ENCODE data around the gene TNFSF9. TPM values are rescaled to one million over a fixed set of nuclear protein-coding genes. Genes with fewer than 3 reads are reported as not detected.
"Not testable (repeated sequence)": the region's sequence is repeated elsewhere in the genome, so short reads cannot be mapped to it uniquely, and the experiment has no call there.

The TNFSF9 gene
- total and polyA plus RNA-seq, 4 donors, result 0.08 to 0.12 TPM; not detected in 2

- H3K27ac ChIP-seq (ENCODE audit: low read depth in 1 of 2, low read length in 2 of 2), result no peak overlapping the region
- H3K36me3 ChIP-seq (ENCODE audit: control insufficient read depth in 4 of 4, insufficient read depth in 3 of 4, low read depth in 1 of 4, low read length in 3 of 4), result no peaks in the 10 kb centered on the region
- no peak overlapping the region for H3K9ac ChIP-seq (ENCODE audit: low read depth in 1 of 2, low read length in 2 of 2)
- 72% methylated on average over 8 of the region's 8 CpGs for WGBS
- H3K27me3 ChIP-seq (ENCODE audit: control insufficient read depth in 4 of 4, insufficient read depth in 4 of 4, low read length in 3 of 4), result no peaks in the 10 kb centered on the region
- H3K4me3 ChIP-seq (ENCODE audit: low read depth in 1 of 3, low read length in 3 of 3), result no peak overlapping the region
- H3K9me3 ChIP-seq (ENCODE audit: control insufficient read depth in 4 of 4, low read length in 3 of 4), result no peaks in the 10 kb centered on the region
- no peak for DNase-seq (ENCODE audit: low spot score)
- no peaks in the 10 kb centered on the region for H3K4me1 ChIP-seq (ENCODE audit: control insufficient read depth in 4 of 4, insufficient read depth in 4 of 4, low read length in 3 of 4)
- no peak for TF ChIP-seq RAD21 (IDR thresholded peaks at IDR 0.05)
- TF ChIP-seq ATF3 (IDR thresholded peaks at IDR 0.05), result no peak
- no peak for TF ChIP-seq FOXA1 (IDR thresholded peaks at IDR 0.05)
- TF ChIP-seq ZBTB33 (IDR thresholded peaks at IDR 0.05), result no peak
- TF ChIP-seq RXRA (IDR thresholded peaks at IDR 0.05), result no peak
- no peak for TF ChIP-seq TAF1 (conservative IDR thresholded peaks at IDR 0.05)
- TF ChIP-seq CTCF (IDR thresholded peaks at IDR 0.05; ENCODE audit: low read depth, low read length, missing input control), result no peak
- no peak for TF ChIP-seq HNF4A (conservative IDR thresholded peaks at IDR 0.05)
- TF ChIP-seq GABPA (IDR thresholded peaks at IDR 0.05 in 1 of 2, conservative IDR thresholded peaks at IDR 0.05 in 1 of 2), result no peak
- TF ChIP-seq SP1 (IDR thresholded peaks at IDR 0.05), result no peak
- TF ChIP-seq JUND (IDR thresholded peaks at IDR 0.05), result no peak
- TF ChIP-seq YY1 (IDR thresholded peaks at IDR 0.05), result no peak
- no peak for TF ChIP-seq FOXA2 (IDR thresholded peaks at IDR 0.05)
Observed at GRCh38 chr19:6580313-6580712, 49.5 kb downstream of the TNFSF9 start.

GRCh38 chr19:6582515-6583484 lies 52.0 kb downstream of the TNFSF9 start:
- H3K27me3 ChIP-seq (ENCODE audit: control insufficient read depth in 4 of 4, insufficient read depth in 4 of 4, low read length in 3 of 4); H3K4me3 ChIP-seq (ENCODE audit: low read depth in 1 of 3, low read length in 3 of 3); H3K36me3 ChIP-seq (ENCODE audit: control insufficient read depth in 4 of 4, insufficient read depth in 3 of 4, low read depth in 1 of 4, low read length in 3 of 4); H3K4me1 ChIP-seq (ENCODE audit: control insufficient read depth in 4 of 4, insufficient read depth in 4 of 4, low read length in 3 of 4); H3K9ac ChIP-seq (ENCODE audit: low read depth in 1 of 2, low read length in 2 of 2); H3K9me3 ChIP-seq (ENCODE audit: control insufficient read depth in 4 of 4, low read length in 3 of 4); H3K27ac ChIP-seq (ENCODE audit: low read depth in 1 of 2, low read length in 2 of 2); DNase-seq (ENCODE audit: low spot score): not testable (repeated sequence)
- WGBS, result 82% methylated on average over 16 of the region's 16 CpGs

Small RNA genes lying within 50 kb of the gene (small RNA-seq; reads per million reads assigned to genes)
- gene AC010503.2, result not detected
- gene RF00019, result not detected

Other genes with a start within 250 kb of the TNFSF9 start
- gene ACER1, start 197.4 kb upstream of the TNFSF9 start, total RNA-seq, result not detected
- under 1 TPM in 1 of 2 donors, not detected in 1; 0.07 TPM for gene ACER1, start 197.4 kb upstream of the TNFSF9 start, polyA plus RNA-seq
- gene CLPP, start 169.5 kb upstream of the TNFSF9 start, total RNA-seq, result 10 to 100 TPM; 25.6 to 33.9 TPM
- 10 to 100 TPM; 54.6 to 78.0 TPM for gene CLPP, start 169.5 kb upstream of the TNFSF9 start, polyA plus RNA-seq
- gene ALKBH7, start 158.2 kb upstream of the TNFSF9 start, total RNA-seq, result 10 to 100 TPM; 29.9 to 35.5 TPM
- 10 to 100 TPM; 66.8 to 99.7 TPM for gene ALKBH7, start 158.2 kb upstream of the TNFSF9 start, polyA plus RNA-seq
- gene PSPN, start 155.1 kb upstream of the TNFSF9 start, total RNA-seq, result under 1 TPM; 0.61 to 0.75 TPM
- gene PSPN, start 155.1 kb upstream of the TNFSF9 start, polyA plus RNA-seq, result under 1 TPM; 0.51 to 0.63 TPM
- gene GTF2F1, start 137.9 kb upstream of the TNFSF9 start, total RNA-seq, result 10 to 100 TPM; 11.5 to 22.0 TPM
- 10 to 100 TPM in 1 of 2 donors, 1 to 10 TPM in 1; 7.4 to 24.4 TPM for gene GTF2F1, start 137.9 kb upstream of the TNFSF9 start, polyA plus RNA-seq
- 100 to 1,000 TPM in 1 of 2 donors, 10 to 100 TPM in 1; 58.7 to 132 TPM for gene KHSRP, start 106.2 kb upstream of the TNFSF9 start, total RNA-seq
- 10 to 100 TPM in 1 of 2 donors, 1 to 10 TPM in 1; 8.0 to 73.6 TPM for gene KHSRP, start 106.2 kb upstream of the TNFSF9 start, polyA plus RNA-seq
- under 1 TPM in 1 of 2 donors, not detected in 1; 0.14 TPM for gene SLC25A41, start 97.3 kb upstream of the TNFSF9 start, total RNA-seq
- under 1 TPM in 1 of 2 donors, not detected in 1; 0.16 TPM for gene SLC25A41, start 97.3 kb upstream of the TNFSF9 start, polyA plus RNA-seq
- gene SLC25A23, start 71.2 kb upstream of the TNFSF9 start, total RNA-seq, result 10 to 100 TPM; 25.3 to 34.6 TPM
- gene SLC25A23, start 71.2 kb upstream of the TNFSF9 start, polyA plus RNA-seq, result 10 to 100 TPM in 1 of 2 donors, 1 to 10 TPM in 1; 9.3 to 20.0 TPM
- gene CRB3, start 66.8 kb upstream of the TNFSF9 start, total RNA-seq, result 10 to 100 TPM; 23.5 to 34.3 TPM
- 10 to 100 TPM; 19.2 to 38.7 TPM for gene CRB3, start 66.8 kb upstream of the TNFSF9 start, polyA plus RNA-seq
- gene DENND1C, start 49.2 kb upstream of the TNFSF9 start, total RNA-seq, result 1 to 10 TPM; 1.1 to 1.4 TPM
- gene DENND1C, start 49.2 kb upstream of the TNFSF9 start, polyA plus RNA-seq, result 1 to 10 TPM in 1 of 2 donors, under 1 TPM in 1; 0.99 to 1.5 TPM
- gene TUBB4A, start 28.7 kb upstream of the TNFSF9 start, total RNA-seq, result 1 to 10 TPM in 1 of 2 donors, under 1 TPM in 1; 0.25 to 1.6 TPM
- 1 to 10 TPM in 1 of 2 donors, under 1 TPM in 1; 0.28 to 1.9 TPM for gene TUBB4A, start 28.7 kb upstream of the TNFSF9 start, polyA plus RNA-seq
- not detected for gene CD70, start 60.1 kb downstream of the TNFSF9 start, total RNA-seq
- not detected for gene CD70, start 60.1 kb downstream of the TNFSF9 start, polyA plus RNA-seq
- gene TNFSF14, start 139.1 kb downstream of the TNFSF9 start, total RNA-seq, result 10 to 100 TPM; 10.1 to 75.6 TPM
- 10 to 100 TPM in 1 of 2 donors, 1 to 10 TPM in 1; 6.5 to 14.7 TPM for gene TNFSF14, start 139.1 kb downstream of the TNFSF9 start, polyA plus RNA-seq
- gene C3, start 189.6 kb downstream of the TNFSF9 start, total RNA-seq, result 1,000 to 10,000 TPM; 4,543 to 9,349 TPM
- 1,000 to 10,000 TPM; 7,734 to 8,295 TPM for gene C3, start 189.6 kb downstream of the TNFSF9 start, polyA plus RNA-seq
- gene GPR108, start 206.6 kb downstream of the TNFSF9 start, total RNA-seq, result 10 to 100 TPM; 17.2 to 28.9 TPM
- gene GPR108, start 206.6 kb downstream of the TNFSF9 start, polyA plus RNA-seq, result 10 to 100 TPM; 32.0 to 34.2 TPM
- gene TRIP10, start 208.7 kb downstream of the TNFSF9 start, total RNA-seq, result 1 to 10 TPM; 6.1 to 9.9 TPM
- gene TRIP10, start 208.7 kb downstream of the TNFSF9 start, polyA plus RNA-seq, result 1 to 10 TPM; 3.4 to 8.7 TPM
- gene SH2D3A, start 236.4 kb downstream of the TNFSF9 start, total RNA-seq, result 1 to 10 TPM in 1 of 2 donors, under 1 TPM in 1; 0.23 to 1.0 TPM
- gene SH2D3A, start 236.4 kb downstream of the TNFSF9 start, polyA plus RNA-seq, result 1 to 10 TPM in 1 of 2 donors, under 1 TPM in 1; 0.54 to 1.0 TPM
- gene VAV1, start 241.7 kb downstream of the TNFSF9 start, total RNA-seq, result 10 to 100 TPM in 1 of 2 donors, 1 to 10 TPM in 1; 6.3 to 13.3 TPM
- gene VAV1, start 241.7 kb downstream of the TNFSF9 start, polyA plus RNA-seq, result 1 to 10 TPM in 1 of 2 donors, under 1 TPM in 1; 0.60 to 2.0 TPM

All from liver (tissue), 10 donors.